ENCODE results near the gene TOB1. TPM values are rescaled to one million over a fixed set of nuclear protein-coding genes. Genes with fewer than 3 reads are reported as not detected.

TOB1 gene
- total RNA-seq = 10 to 100 TPM; 57.9 to 63.2 TPM
- long read RNA-seq, transcript TOB1-202 (2 exons, 2,229 nt) = major isoform, 7 of 12 reads
- long read RNA-seq, partial matches to known transcripts = 0 of 12 reads
- long read RNA-seq, other reads (novel, unspliced or antisense) = 3 of 12 reads

GRCh38 chr17:50866261-50866949 is at the start of gene TOB1:
Gene TOB1, minus strand, starts transcription at chr17:50866354. Its CDS starts 2,337 bp downstream, at chr17:50864017.
- intact Hi-C loops (cut with DNase I) = loop anchor here (5.0 kb wide), 1 partner anchor 66 kb away; no protein-coding TSS in a partner anchor
- DNase-seq (peak; percentile 98), ATAC-seq (peak; percentile 88 to 93)

- DNase-seq (no peak), ATAC-seq (no peak)
- intact Hi-C loops (cut with DNase I) = no loop called here
Measured at GRCh38 chr17:50914505-50915063, 48.4 kb upstream of the TOB1 start.

- DNase-seq (no peak), ATAC-seq (no peak)
- intact Hi-C loops (cut with DNase I) = no loop called here
Measured at GRCh38 chr17:50913120-50913519, 47.0 kb upstream of the TOB1 start.

GRCh38 chr17:50911890-50912289 is 45.7 kb upstream of the TOB1 start:
- DNase-seq (no peak), ATAC-seq (no peak)
- intact Hi-C loops (cut with DNase I) = no loop called here

GRCh38 chr17:50911450-50911849 is 45.3 kb upstream of the TOB1 start:
- intact Hi-C loops (cut with DNase I) = no loop called here
- ATAC-seq = no peak
- DNase-seq = no peak

- intact Hi-C loops (cut with DNase I) = no loop called here
- peak; percentile 9 to 12 for ATAC-seq
- no peak for DNase-seq
Measured at GRCh38 chr17:50909765-50910605, 43.8 kb upstream of the TOB1 start.

- intact Hi-C loops (cut with DNase I) = no loop called here
- DNase-seq = peak; percentile 59
- ATAC-seq = peak; percentile 45 to 59
Measured at GRCh38 chr17:50908860-50909764, 43.0 kb upstream of the TOB1 start.

- intact Hi-C loops (cut with DNase I) = no loop called here
- no peak for ATAC-seq
- no peak for DNase-seq
Measured at GRCh38 chr17:50908140-50908859, 42.1 kb upstream of the TOB1 start.

GRCh38 chr17:50906443-50906842 is 40.3 kb upstream of the TOB1 start:
- DNase-seq (no peak), ATAC-seq (no peak)
- intact Hi-C loops (cut with DNase I) = no loop called here

GRCh38 chr17:50905460-50905803 is 39.3 kb upstream of the TOB1 start:
- DNase-seq = no peak
- ATAC-seq = no peak
- intact Hi-C loops (cut with DNase I) = no loop called here

- DNase-seq (no peak), ATAC-seq (peak; percentile 71 to 76)
- intact Hi-C loops (cut with DNase I) = no loop called here
Measured at GRCh38 chr17:50904518-50905459, 38.6 kb upstream of the TOB1 start.

GRCh38 chr17:50903604-50904517 is 37.7 kb upstream of the TOB1 start:
- DNase-seq (no peak), ATAC-seq (peak in 1 of 2 donors; percentile 10)
- intact Hi-C loops (cut with DNase I) = no loop called here

- no peak for DNase-seq
- intact Hi-C loops (cut with DNase I) = no loop called here
- no peak for ATAC-seq
Measured at GRCh38 chr17:50902372-50903353, 36.5 kb upstream of the TOB1 start.

- ATAC-seq = no peak
Measured at GRCh38 chr17:50900383-50900892, 34.3 kb upstream of the TOB1 start.

More at GRCh38 chr17:50900383-50900892, 34.3 kb upstream of the TOB1 start:
- intact Hi-C loops (cut with DNase I) = no loop called here
- no peak for DNase-seq

Data from left cardiac atrium (tissue), 4 donors.